Activated T-cell treated with anti-CD3 and anti-CD28 coated beads, Interleukin-2, amount 50 U/mL, for 4 hours (primary cell): Measurements from ENCODE around the gene SLC9A7. TPM values are rescaled to one million over a fixed set of nuclear protein-coding genes. Genes with fewer than 3 reads are reported as not detected.

Experiments used
- ATAC-seq, 2 donors: fragments of 200-7000 bp; cut with Tn5 transposase; one replicate each; pipeline ENCODE4 v1.10.0; 2021
- DNase-seq: peaks from one replicate; pipeline ENCODE4 v3.0.0-alpha.2; 2020
- H3K27me3 Mint-ChIP-seq: one replicate; pipeline ENCODE4 v1.8.0; 2021; ENCODE audit warnings: low read depth, mixed read lengths
- H3K36me3 Mint-ChIP-seq: one replicate; pipeline ENCODE4 v1.8.0; 2022; ENCODE audit warnings: mixed read lengths; ENCODE audit not compliant: insufficient read depth
- H3K4me1 Mint-ChIP-seq: one replicate; pipeline ENCODE4 v1.8.0; 2021; ENCODE audit warnings: low read depth, mixed read lengths
- H3K4me3 Mint-ChIP-seq: one replicate; pipeline ENCODE4 v1.8.0; 2021; ENCODE audit warnings: mild to moderate bottlenecking, moderate library complexity, mixed read lengths
- H3K9me3 Mint-ChIP-seq: one replicate; pipeline ENCODE4 v1.8.0; 2021; ENCODE audit warnings: mixed read lengths
- total RNA-seq, 3 donors: library from RNA; stranded (reverse); gene quantifications; one replicate each; pipeline ENCODE4 v1.2.1, GENCODE V29; 2021

Gene SLC9A7
- total RNA-seq, 3 donors from 2014 or later: 10.4 to 21.0 (median 16.0) TPM

GRCh38 chrX:46577221-46578005 is 181.5 kb downstream of the SLC9A7 start:
- Mint-ChIP-seq H3K36me3 (peaks cover 9% of the 10 kb centered on the region), H3K27me3 (no peaks in the 10 kb centered on the region), H3K4me1 (peaks cover 47% of the 10 kb centered on the region), H3K9me3 (no peaks in the 10 kb centered on the region), H3K4me3 (peak overlapping the region; percentile 87)
- DNase-seq (no peak), ATAC-seq (no peak)

GRCh38 chrX:46576458-46576857 is 182.5 kb downstream of the SLC9A7 start:
- Mint-ChIP-seq H3K9me3 (no peaks in the 10 kb centered on the region), H3K4me1 (peaks cover 55% of the 10 kb centered on the region), H3K27me3 (no peaks in the 10 kb centered on the region), H3K4me3 (peak overlapping the region; percentile 87), H3K36me3 (peaks cover 9% of the 10 kb centered on the region)
- DNase-seq: no peak
- no peak for ATAC-seq

GRCh38 chrX:46575991-46576392 is 182.9 kb downstream of the SLC9A7 start:
- ATAC-seq: no peak
- H3K36me3 Mint-ChIP-seq: peaks cover 9% of the 10 kb centered on the region
- peak overlapping the region; percentile 87 for H3K4me3 Mint-ChIP-seq
- peaks cover 57% of the 10 kb centered on the region for H3K4me1 Mint-ChIP-seq
- no peak for DNase-seq
- H3K27me3 Mint-ChIP-seq: no peaks in the 10 kb centered on the region
- H3K9me3 Mint-ChIP-seq: no peaks in the 10 kb centered on the region

- H3K9me3 Mint-ChIP-seq: no peaks in the 10 kb centered on the region
- H3K4me1 Mint-ChIP-seq: peaks cover 55% of the 10 kb centered on the region
- H3K36me3 Mint-ChIP-seq: peaks cover 9% of the 10 kb centered on the region
- ATAC-seq (no peak), DNase-seq (no peak)
- H3K27me3 Mint-ChIP-seq: no peaks in the 10 kb centered on the region
- H3K4me3 Mint-ChIP-seq: peak overlapping the region; percentile 87
These were observed 183.3 kb downstream of the SLC9A7 start for GRCh38 chrX:46575586-46575985.

- no peaks in the 10 kb centered on the region for H3K27me3 Mint-ChIP-seq
- peaks cover 51% of the 10 kb centered on the region for H3K4me1 Mint-ChIP-seq
- H3K9me3 Mint-ChIP-seq: no peaks in the 10 kb centered on the region
- H3K36me3 Mint-ChIP-seq: peaks cover 9% of the 10 kb centered on the region
- peak overlapping the region; percentile 87 for H3K4me3 Mint-ChIP-seq
- DNase-seq (peak; percentile 42), ATAC-seq (peak; percentile 12 to 19)
These were observed 184.0 kb downstream of the SLC9A7 start for GRCh38 chrX:46574774-46575381.

GRCh38 chrX:46573892-46574773 is 184.8 kb downstream of the SLC9A7 start:
- Mint-ChIP-seq H3K4me1 (peaks cover 45% of the 10 kb centered on the region), H3K9me3 (no peaks in the 10 kb centered on the region), H3K36me3 (peaks cover 4% of the 10 kb centered on the region), H3K27me3 (no peaks in the 10 kb centered on the region), H3K4me3 (peak overlapping the region; percentile 79)
- ATAC-seq (peak; percentile 25 to 28), DNase-seq (peak; percentile 52)

- Mint-ChIP-seq H3K27me3 (no peaks in the 10 kb centered on the region), H3K9me3 (no peaks in the 10 kb centered on the region), H3K4me1 (peaks cover 45% of the 10 kb centered on the region), H3K4me3 (peak within 1 kb of the TSS; percentile 79), H3K36me3 (peaks cover 4% of the 10 kb centered on the region)
- peak; percentile 55 for DNase-seq
- peak; percentile 32 for ATAC-seq
These were observed 185.5 kb downstream of the SLC9A7 start, which contains the start of gene CHST7 for GRCh38 chrX:46573331-46573891. CHST7 (plus strand) TSS chrX:46573765; CDS start chrX:46573932, 167 bp downstream.

GRCh38 chrX:46572340-46572936 is 186.5 kb downstream of the SLC9A7 start:
- peak; percentile 9 for DNase-seq
- H3K4me3 Mint-ChIP-seq: peak overlapping the region; percentile 79
- H3K9me3 Mint-ChIP-seq: no peaks in the 10 kb centered on the region
- H3K4me1 Mint-ChIP-seq: peaks cover 39% of the 10 kb centered on the region
- H3K27me3 Mint-ChIP-seq: no peaks in the 10 kb centered on the region
- H3K36me3 Mint-ChIP-seq: no peaks in the 10 kb centered on the region
- ATAC-seq: peak; percentile 69

GRCh38 chrX:46571423-46572339 is 187.2 kb downstream of the SLC9A7 start:
- no peaks in the 10 kb centered on the region for H3K9me3 Mint-ChIP-seq
- no peaks in the 10 kb centered on the region for H3K36me3 Mint-ChIP-seq
- DNase-seq (no peak), ATAC-seq (no peak)
- H3K27me3 Mint-ChIP-seq: no peaks in the 10 kb centered on the region
- H3K4me3 Mint-ChIP-seq: peak overlapping the region; percentile 79
- peaks cover 33% of the 10 kb centered on the region for H3K4me1 Mint-ChIP-seq

- no peaks in the 10 kb centered on the region for H3K36me3 Mint-ChIP-seq
- no peak for ATAC-seq
- H3K4me1 Mint-ChIP-seq: peaks cover 21% of the 10 kb centered on the region
- H3K27me3 Mint-ChIP-seq: no peaks in the 10 kb centered on the region
- H3K4me3 Mint-ChIP-seq: no peak overlapping the region
- DNase-seq: no peak
- H3K9me3 Mint-ChIP-seq: no peaks in the 10 kb centered on the region
These were observed 189.3 kb downstream of the SLC9A7 start for GRCh38 chrX:46569621-46570020.

- H3K9me3 Mint-ChIP-seq: no peaks in the 10 kb centered on the region
- DNase-seq (no peak), ATAC-seq (no peak)
- H3K4me3 Mint-ChIP-seq: no peak overlapping the region
- H3K36me3 Mint-ChIP-seq: no peaks in the 10 kb centered on the region
- H3K27me3 Mint-ChIP-seq: no peaks in the 10 kb centered on the region
- peaks cover 13% of the 10 kb centered on the region for H3K4me1 Mint-ChIP-seq
These were observed 191.5 kb downstream of the SLC9A7 start for GRCh38 chrX:46567388-46567787.

GRCh38 chrX:46561824-46562657 is 196.9 kb downstream of the SLC9A7 start:
- Mint-ChIP-seq H3K27me3 (no peaks in the 10 kb centered on the region), H3K4me3 (no peak overlapping the region), H3K9me3 (no peaks in the 10 kb centered on the region), H3K4me1 (peaks cover 9% of the 10 kb centered on the region), H3K36me3 (no peaks in the 10 kb centered on the region)
- DNase-seq (no peak), ATAC-seq (no peak)
